NCI-H1105 treated with DMSO at 0.1 percent for 48 hours (cell line): Measurements from ENCODE around the gene MYL7.

Experiments
- DNase-seq: peaks from one replicate; lab custom pipeline; 2025; lab: John Stamatoyannopoulos, UW

The MYL7 gene

DNA sequence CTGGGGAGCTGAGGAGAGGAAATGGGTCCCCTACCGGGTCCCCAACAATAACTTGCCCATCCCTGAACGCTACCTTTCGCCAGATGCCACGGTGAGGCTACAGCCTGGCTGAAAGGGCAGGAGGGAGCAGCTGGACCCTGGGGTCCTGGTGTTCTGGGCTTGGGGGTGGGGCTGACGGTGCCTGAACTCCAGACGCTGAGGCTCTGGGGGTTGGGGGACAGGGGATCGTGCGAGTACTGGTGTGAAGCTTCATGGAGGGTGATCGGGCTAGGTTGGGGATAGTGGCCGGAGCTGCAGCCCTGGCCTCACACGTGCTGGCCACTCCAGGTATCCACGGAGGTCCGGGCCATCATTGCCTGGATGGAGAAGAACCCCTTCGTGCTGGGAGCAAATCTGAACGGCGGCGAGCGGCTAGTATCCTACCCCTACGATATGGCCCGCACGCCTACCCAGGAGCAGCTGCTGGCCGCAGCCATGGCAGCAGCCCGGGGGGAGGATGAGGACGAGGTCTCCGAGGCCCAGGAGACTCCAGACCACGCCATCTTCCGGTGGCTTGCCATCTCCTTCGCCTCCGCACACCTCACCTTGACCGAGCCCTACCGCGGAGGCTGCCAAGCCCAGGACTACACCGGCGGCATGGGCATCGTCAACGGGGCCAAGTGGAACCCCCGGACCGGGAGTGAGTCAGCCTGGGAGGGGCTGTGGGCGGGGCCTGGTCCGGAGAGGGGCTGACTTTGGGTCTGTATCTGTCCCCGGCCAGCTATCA lies 28.7 kb downstream of the MYL7 start:
- DNase-seq: peak; percentile 50

DNA sequence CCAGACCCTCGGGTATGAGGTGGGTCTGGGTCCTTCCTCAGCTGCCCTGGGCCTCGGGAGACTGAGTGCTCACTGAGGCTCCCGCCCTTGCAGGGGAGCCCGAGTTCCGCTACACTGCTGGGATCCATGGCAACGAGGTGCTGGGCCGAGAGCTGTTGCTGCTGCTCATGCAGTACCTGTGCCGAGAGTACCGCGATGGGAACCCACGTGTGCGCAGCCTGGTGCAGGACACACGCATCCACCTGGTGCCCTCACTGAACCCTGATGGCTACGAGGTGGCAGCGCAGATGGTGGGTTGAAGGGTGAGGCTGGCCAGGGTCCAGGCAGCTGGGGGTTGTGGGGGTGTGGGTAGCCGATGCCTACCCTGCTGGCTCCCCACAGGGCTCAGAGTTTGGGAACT lies 29.4 kb downstream of the MYL7 start:
- no peak for DNase-seq

- no peak for DNase-seq
Measured at GRCh38 chr7:44110719-44111635, 30.2 kb downstream of the MYL7 start.

- DNase-seq: no peak
Measured at GRCh38 chr7:44109991-44110390, 31.1 kb downstream of the MYL7 start.

GRCh38 chr7:44108768-44109750 lies 32.1 kb downstream of the MYL7 start:
- DNase-seq: no peak

GRCh38 chr7:44107961-44108767 lies 33.0 kb downstream of the MYL7 start:
- no peak for DNase-seq

- DNase-seq: no peak
Measured at GRCh38 chr7:44107116-44107960, 33.8 kb downstream of the MYL7 start.

- DNase-seq: no peak
Measured at GRCh38 chr7:44106311-44107065, 34.6 kb downstream of the MYL7 start.

DNA sequence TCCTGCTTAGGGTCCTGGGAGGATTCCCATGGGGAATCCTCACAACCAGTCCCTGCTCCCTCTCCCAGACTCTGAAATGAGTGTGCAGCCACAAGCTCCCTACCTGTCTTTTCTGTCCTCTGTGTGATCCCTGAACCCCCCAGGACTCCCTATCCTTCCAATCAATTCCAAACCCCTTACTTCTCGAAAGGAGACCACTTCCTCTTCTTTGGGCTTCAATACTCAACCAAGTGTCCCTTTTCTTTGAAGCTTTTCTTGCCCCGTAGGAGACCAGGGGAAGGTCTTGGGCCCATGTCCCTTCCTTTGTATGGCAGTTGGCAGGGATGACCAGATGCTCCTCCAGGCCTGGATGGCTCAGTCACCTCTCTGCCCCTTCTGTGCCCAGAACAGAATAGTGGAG lies 35.3 kb downstream of the MYL7 start:
- no peak for DNase-seq

- DNase-seq: no peak
Measured at GRCh38 chr7:44104860-44105771, 36.0 kb downstream of the MYL7 start.

DNA sequence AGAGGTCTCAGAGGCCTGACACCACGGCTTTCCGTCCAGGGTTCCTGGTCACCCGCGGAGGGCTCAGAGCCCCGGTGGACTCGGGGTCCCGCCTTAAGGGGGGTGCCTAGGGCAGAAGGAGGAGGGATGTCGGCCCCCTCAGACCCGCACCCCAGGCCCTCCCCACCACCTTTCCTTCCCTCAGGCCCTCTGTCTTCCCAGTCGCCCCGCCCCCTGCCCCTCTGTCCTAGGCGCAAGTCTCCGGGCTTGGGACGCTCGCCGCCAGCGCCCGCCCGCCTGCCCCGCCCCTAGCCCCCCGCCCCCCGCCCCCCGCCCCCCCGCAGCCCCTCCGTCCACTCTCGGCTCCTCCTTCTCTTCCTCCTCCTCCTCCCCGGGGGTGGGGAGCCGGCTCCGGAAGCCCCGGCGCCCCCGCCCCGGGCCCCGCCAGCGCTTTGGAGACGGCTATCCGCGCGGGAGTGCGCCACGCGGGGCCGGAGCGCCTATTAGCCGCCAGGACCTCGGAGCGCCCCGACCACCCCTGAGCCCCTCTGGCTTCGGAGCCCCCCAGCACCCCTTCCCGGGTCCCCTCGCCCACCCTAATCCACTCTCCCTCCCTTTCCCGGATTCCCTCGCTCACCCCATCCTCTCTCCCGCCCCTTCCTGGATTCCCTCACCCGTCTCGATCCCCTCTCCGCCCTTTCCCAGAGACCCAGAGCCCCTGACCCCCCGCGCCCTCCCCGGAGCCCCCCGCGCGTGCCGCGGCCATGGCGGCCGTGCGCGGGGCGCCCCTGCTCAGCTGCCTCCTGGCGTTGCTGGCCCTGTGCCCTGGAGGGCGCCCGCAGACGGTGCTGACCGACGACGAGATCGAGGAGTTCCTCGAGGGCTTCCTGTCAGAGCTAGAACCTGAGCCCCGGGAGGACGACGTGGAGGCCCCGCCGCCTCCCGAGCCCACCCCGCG lies 36.9 kb downstream of the MYL7 start, which contains the start of gene AEBP1:
Gene AEBP1 (plus strand): TSS at position 423 of the 937 bp plus-strand sequence. CDS start 321 bp downstream, at position 744.
- DNase-seq: no peak

DNA sequence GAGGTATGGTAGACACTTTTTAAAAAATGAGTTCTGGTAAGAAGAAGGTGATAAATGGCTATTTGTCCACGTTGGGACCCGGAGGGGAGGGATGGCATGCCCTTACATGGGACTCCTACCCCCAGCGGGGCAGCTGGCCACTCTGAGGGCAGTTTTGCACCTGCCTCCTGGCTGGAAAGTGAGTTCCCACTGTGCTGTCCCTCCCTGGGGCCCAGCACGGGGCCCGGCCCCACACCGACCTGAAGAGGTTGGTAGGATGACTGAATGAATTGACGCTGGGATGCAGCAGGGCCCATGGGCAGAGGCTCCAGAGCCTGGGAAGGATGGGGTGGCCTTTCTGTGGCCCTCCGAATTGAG lies 37.6 kb downstream of the MYL7 start:
- no peak for DNase-seq

GRCh38 chr7:44102846-44103565 lies 38.1 kb downstream of the MYL7 start:
- DNase-seq: no peak

GRCh38 chr7:44101966-44102845 lies 38.9 kb downstream of the MYL7 start:
- DNase-seq: no peak

DNA sequence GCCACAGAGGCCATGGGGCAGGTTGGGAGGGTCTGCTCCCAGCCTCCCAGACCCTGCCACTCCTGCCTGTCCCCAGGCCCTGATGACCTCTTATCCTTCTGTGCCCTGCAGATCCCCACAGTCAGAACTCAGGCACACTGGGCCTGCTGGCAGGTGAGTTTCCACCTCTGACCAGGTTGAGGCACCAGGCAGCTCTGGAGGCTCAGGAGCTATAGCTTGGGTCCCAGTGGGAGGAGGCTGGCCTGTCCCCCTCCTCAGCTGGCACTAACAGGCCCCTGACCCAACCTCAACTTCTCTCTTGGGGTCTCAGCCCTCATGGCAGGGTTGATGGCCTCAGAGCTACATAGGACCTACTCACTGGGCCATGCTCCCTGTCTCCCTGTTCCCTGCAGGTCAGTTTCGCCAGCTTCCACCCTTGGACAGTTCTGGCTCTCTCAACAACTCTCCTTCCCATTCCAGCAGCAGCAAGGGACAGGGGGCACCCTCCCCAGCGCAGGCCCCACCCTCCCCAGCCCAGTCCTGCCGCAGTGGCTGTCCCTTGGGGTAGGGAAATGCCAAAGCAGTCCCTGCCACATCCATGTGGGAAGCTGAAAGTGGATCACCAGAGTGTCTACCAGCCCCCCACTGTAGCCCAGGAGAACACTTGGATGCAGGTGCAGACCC lies 39.7 kb downstream of the MYL7 start:
- DNase-seq: no peak
